GM12878 (cell line): ENCODE measurements around the gene RSBN1L. TPM values are rescaled to one million over a fixed set of nuclear protein-coding genes. Genes with fewer than 3 reads are reported as not detected.

Experiments
- ATAC-seq: fragments of 200-7000 bp; cut with Tn5 transposase; 3 replicates; pipeline ENCODE4 v1.9.1; 2020; ENCODE audit warnings: mild to moderate bottlenecking, moderate library complexity
- BruUV-seq: library from RNA; stranded (reverse); fragments of 400-500 nt; replicated peaks from 2 replicates; lab custom pipeline; 2021; lab: Mats Ljungman, UMichigan
- CTCF ChIA-PET: fragments of 300-600 bp; sonication (Branson Sonifier 250); formaldehyde crosslinking; extraction: SDS; loops from one replicate; lab custom pipeline; 2021; ENCODE audit warnings: inconsistent platforms; lab: Yijun Ruan, JAX
- POLR2A ChIA-PET: fragments of 350-600 bp; formaldehyde crosslinking; extraction: SDS; loops from one replicate; lab custom pipeline; 2021; ENCODE audit warnings: inconsistent platforms; lab: Charles Lee
- RAD21 ChIA-PET: fragments of 300-600 bp; sonication (Branson Sonifier 250); formaldehyde crosslinking; loops from one replicate; lab custom pipeline; 2023; ENCODE audit warnings: antibody characterized with exemption; ENCODE audit not compliant: unreplicated experiment; lab: Charles Lee
- SMC1A ChIA-PET: fragments of 300-600 bp; sonication (Branson Sonifier 250); formaldehyde crosslinking; loops from one replicate; lab custom pipeline; 2023; ENCODE audit not compliant: unreplicated experiment, uncharacterized antibody; lab: Charles Lee
- DNase-seq: peaks from one replicate; pipeline ENCODE4 v3.0.0-alpha.2; 2011; ENCODE audit warnings: low read depth, low spot score
- FAIRE-seq: peaks from 3 replicates; lab custom pipeline; 2011; peaks lifted over from hg19 to GRCh38; lab: Jason Lieb, UNC
- H2AFZ ChIP-seq: 2 replicates; pipeline ENCODE4 v1.6.0; 2011; ENCODE audit warnings: low read depth, low read length, control low read depth; ENCODE audit not compliant: control insufficient read depth
- H3K27ac ChIP-seq: 2 replicates; pipeline ENCODE4 v1.5.1; 2011; ENCODE audit warnings: control low read depth; ENCODE audit not compliant: control insufficient read depth, insufficient read depth
- H3K27me3 ChIP-seq, 2 experiments: replicated peaks in 1 of 2; 2 replicates each; pipeline versions ENCODE4 v1.6.0 to v1.6.1; 2011; ENCODE audit warnings: low read length in 1 of 2; ENCODE audit not compliant: control insufficient read depth in 2 of 2, insufficient read depth in 2 of 2
- H3K36me3 ChIP-seq, 2 experiments: 2 replicates each; pipeline ENCODE4 v1.5.1; 2011; ENCODE audit warnings: low read length in 1 of 2; ENCODE audit not compliant: control insufficient read depth in 2 of 2, insufficient read depth in 2 of 2
- H3K4me1 ChIP-seq: 2 replicates; pipeline ENCODE4 v1.6.1; 2011; ENCODE audit warnings: mild to moderate bottlenecking, low read length, moderate library complexity, mixed read lengths; ENCODE audit not compliant: control insufficient read depth, insufficient read depth
- H3K4me2 ChIP-seq: 2 replicates; pipeline ENCODE4 v1.6.0; 2011; ENCODE audit warnings: control low read depth; ENCODE audit not compliant: control insufficient read depth, insufficient read depth
- H3K4me3 ChIP-seq: fragments of 200-600 bp; sonication (generic); 2 replicates; pipeline ENCODE4 v1.5.1; 2016
- H3K79me2 ChIP-seq: 2 replicates; pipeline ENCODE4 v1.6.0; 2011; ENCODE audit warnings: low read length; ENCODE audit not compliant: control insufficient read depth, insufficient read depth
- H3K9ac ChIP-seq: 2 replicates; pipeline ENCODE4 v1.8.0; 2011; ENCODE audit warnings: low read length, control low read depth, mixed read lengths; ENCODE audit not compliant: control insufficient read depth, insufficient read depth
- H3K9me3 ChIP-seq: replicated peaks from 3 replicates; pipeline ENCODE4 v1.5.1; 2011; ENCODE audit warnings: mild to moderate bottlenecking, low read length; ENCODE audit not compliant: control insufficient read depth, insufficient read depth
- H4K20me1 ChIP-seq: 2 replicates; pipeline ENCODE4 v1.6.0; 2011; ENCODE audit not compliant: control insufficient read depth, insufficient read depth
- BCL11A ChIP-seq: IDR thresholded peaks from 2 replicates; pipeline ENCODE4 v1.6.1; 2011; ENCODE audit warnings: low read depth, low read length
- ESRRA ChIP-seq: IDR thresholded peaks from 2 replicates; pipeline ENCODE4 v1.6.1; 2012; ENCODE audit warnings: mild to moderate bottlenecking, low read length, improper control_type of control experiment
- EZH2 ChIP-seq: IDR thresholded peaks from 2 replicates; pipeline ENCODE4 v1.6.1; 2012; ENCODE audit warnings: low read depth, mild to moderate bottlenecking, control low read depth, inconsistent platforms, low read length, borderline replicate concordance; ENCODE audit not compliant: control insufficient read depth
- MEF2B ChIP-seq: fragments of 450-650 bp; IDR thresholded peaks from 2 replicates; pipeline ENCODE4 v1.6.1; 2018; ENCODE audit warnings: mild to moderate bottlenecking, moderate library complexity; ENCODE audit not compliant: partially characterized antibody, poor library complexity, severe bottlenecking
- NFXL1 ChIP-seq: fragments of 450-650 bp; IDR thresholded peaks from 2 replicates; pipeline ENCODE4 v1.6.1; 2017; ENCODE audit warnings: antibody characterized with exemption, mild to moderate bottlenecking, borderline replicate concordance
- NFYB ChIP-seq: IDR thresholded peaks from 2 replicates; pipeline ENCODE4 v1.6.1; 2011; ENCODE audit warnings: low read depth, mild to moderate bottlenecking, low read length, improper control_type of control experiment, moderate library complexity; ENCODE audit not compliant: insufficient read depth
- SPI1 ChIP-seq: IDR thresholded peaks from 2 replicates; pipeline ENCODE4 v1.6.1; 2011; ENCODE audit warnings: low read depth, mild to moderate bottlenecking, low read length, moderate library complexity, borderline replicate concordance; ENCODE audit not compliant: insufficient read depth
- WRNIP1 ChIP-seq: IDR thresholded peaks from 2 replicates; pipeline ENCODE4 v1.6.1; 2011; ENCODE audit warnings: low read depth, low read length, improper control_type of control experiment, borderline replicate concordance
- ZNF207 ChIP-seq: fragments of 450-650 bp; IDR thresholded peaks from 2 replicates; pipeline ENCODE4 v1.6.1; 2014; ENCODE audit warnings: antibody characterized with exemption, mild to moderate bottlenecking, borderline replicate concordance
- WGBS: methylation state at CpG from one replicate; pipeline ENCODE4 v1.1.6; 2016; ENCODE audit warnings: low lambda C conversion rate; ENCODE audit not compliant: insufficient replicate concordance, insufficient coverage; ENCODE audit errors: missing lambda C conversion rate; 5-methylcytosine and 5-hydroxymethylcytosine counted together
- in situ Hi-C: fragments of 300-500 bp; cut with MboI; formaldehyde crosslinking; loops from 9 replicates; pipeline ENCODE4 v1.14.3; 2018; ENCODE audit warnings: mixed read lengths
- intact Hi-C: fragments of 100-400 bp; cut with micrococcal nuclease; formaldehyde crosslinking; loops from one replicate; pipeline ENCODE4 v1.14.2; 2022; ENCODE audit not compliant: unreplicated experiment
- polyA plus RNA-seq, 11 experiments: library from polyadenylated mRNA; depleted of rRNA in 4 of 11; unstranded in 6 of 11; stranded (reverse) in 5 of 11; fragments of >200 nt; fragmentation: Nextera tagmentation in 4 of 11; fragmentation: Illumina TruSeq in 1 of 11; extraction: Ambion mirVana in 4 of 11; extraction: Trizol in 1 of 11; gene quantifications; 1 replicate in 1 of 11; 2 replicates in 10 of 11; pipeline versions ENCODE4 v1.2.1 to v1.2.3, GENCODE V29; 2011 to 2016; ENCODE audit warnings: inconsistent platforms in 2 of 11, missing spikeins in 2 of 11, low read depth in 1 of 11
- total RNA-seq, 4 experiments: library from RNA; depleted of rRNA in 3 of 4; stranded (reverse); fragments of >200 nt in 3 of 4; fragmentation: Illumina TruSeq in 1 of 4; extraction: Trizol in 1 of 4; gene quantifications; 2 replicates each; pipeline versions ENCODE4 v1.2.1 to v1.2.3, GENCODE V29; 2013 to 2021
- TF ChIP-seq, protein P1 (sequence below): fragments of 450-650 bp; conservative IDR thresholded peaks from 2 replicates; pipeline ENCODE4 v1.6.1; 2017; ENCODE audit warnings: mild to moderate bottlenecking, moderate library complexity
- TF ChIP-seq, protein P2 (sequence below): IDR thresholded peaks from 2 replicates; pipeline ENCODE4 v1.6.1; 2011; ENCODE audit warnings: borderline replicate concordance, low read depth, mild to moderate bottlenecking, moderate library complexity, mixed read lengths, low read length; ENCODE audit not compliant: insufficient read depth; ENCODE audit errors: extremely low read length
- TF ChIP-seq, protein P3 (sequence below): fragments of 450-650 bp; IDR thresholded peaks from 2 replicates; pipeline ENCODE4 v1.6.1; 2017; ENCODE audit warnings: borderline replicate concordance

RSBN1L gene
- total and polyA plus RNA-seq, 10 of the 15 experiments (the other 5 are each of a cell fraction or from before 2014, with no cell fraction given) = 4.5 to 23.7 (median 10.3) TPM

DNA sequence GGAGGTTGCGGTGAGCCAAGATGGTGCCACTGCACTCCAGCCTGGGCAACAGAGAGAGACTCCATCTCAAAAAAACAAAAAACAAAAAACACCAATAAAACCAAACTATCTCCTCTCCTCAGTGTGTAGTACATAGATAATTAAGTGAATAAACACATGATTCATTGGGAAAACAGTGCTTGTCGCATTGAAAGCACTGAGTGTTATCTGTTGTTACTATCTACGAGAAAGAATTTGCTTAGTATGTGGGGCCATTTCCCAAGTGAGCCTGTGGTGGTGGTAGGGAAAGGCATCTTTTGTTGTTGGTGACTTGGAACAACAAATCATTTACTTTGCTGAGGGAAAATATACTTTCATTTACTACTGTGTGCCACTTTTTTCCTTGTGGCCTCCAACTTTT is 42.6 kb downstream of the RSBN1L start:
- H3K27ac ChIP-seq = no peak overlapping the region
- no peaks in the 10 kb centered on the region for H3K4me1 ChIP-seq
- H3K36me3 ChIP-seq = peaks cover 2 to 16% of the 10 kb centered on the region in 2 experiments; a peak in 3 of 4 replicates
- H3K79me2 ChIP-seq = peaks cover 12% of the 10 kb centered on the region
- ATAC-seq (no peak), DNase-seq (no peak), FAIRE-seq (peak; percentile 18)
- H3K27me3 ChIP-seq = no peaks in the 10 kb centered on the region
- no TSS peak for BruUV-seq
- ChIA-PET RAD21 (no interaction called here), POLR2A (no interaction called here), SMC1A (no interaction called here), CTCF (interaction anchor here (1.7 kb wide), 1 partner anchor 81 kb away, joined by 7 read pairs; no protein-coding TSS in a partner anchor)
- H3K4me3 ChIP-seq = no peak overlapping the region
- H3K9ac ChIP-seq = no peak overlapping the region
- TF ChIP-seq, protein P1, sequence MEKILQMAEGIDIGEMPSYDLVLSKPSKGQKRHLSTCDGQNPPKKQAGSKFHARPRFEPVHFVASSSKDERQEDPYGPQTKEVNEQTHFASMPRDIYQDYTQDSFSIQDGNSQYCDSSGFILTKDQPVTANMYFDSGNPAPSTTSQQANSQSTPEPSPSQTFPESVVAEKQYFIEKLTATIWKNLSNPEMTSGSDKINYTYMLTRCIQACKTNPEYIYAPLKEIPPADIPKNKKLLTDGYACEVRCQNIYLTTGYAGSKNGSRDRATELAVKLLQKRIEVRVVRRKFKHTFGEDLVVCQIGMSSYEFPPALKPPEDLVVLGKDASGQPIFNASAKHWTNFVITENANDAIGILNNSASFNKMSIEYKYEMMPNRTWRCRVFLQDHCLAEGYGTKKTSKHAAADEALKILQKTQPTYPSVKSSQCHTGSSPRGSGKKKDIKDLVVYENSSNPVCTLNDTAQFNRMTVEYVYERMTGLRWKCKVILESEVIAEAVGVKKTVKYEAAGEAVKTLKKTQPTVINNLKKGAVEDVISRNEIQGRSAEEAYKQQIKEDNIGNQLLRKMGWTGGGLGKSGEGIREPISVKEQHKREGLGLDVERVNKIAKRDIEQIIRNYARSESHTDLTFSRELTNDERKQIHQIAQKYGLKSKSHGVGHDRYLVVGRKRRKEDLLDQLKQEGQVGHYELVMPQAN = no peak
- TF ChIP-seq ZNF207 = no peak
- no peak for TF ChIP-seq MEF2B
- no peak for TF ChIP-seq NFYB
- no peak for TF ChIP-seq EZH2
- TF ChIP-seq, protein P2, sequence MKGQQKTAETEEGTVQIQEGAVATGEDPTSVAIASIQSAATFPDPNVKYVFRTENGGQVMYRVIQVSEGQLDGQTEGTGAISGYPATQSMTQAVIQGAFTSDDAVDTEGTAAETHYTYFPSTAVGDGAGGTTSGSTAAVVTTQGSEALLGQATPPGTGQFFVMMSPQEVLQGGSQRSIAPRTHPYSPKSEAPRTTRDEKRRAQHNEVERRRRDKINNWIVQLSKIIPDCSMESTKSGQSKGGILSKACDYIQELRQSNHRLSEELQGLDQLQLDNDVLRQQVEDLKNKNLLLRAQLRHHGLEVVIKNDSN = no peak
- TF ChIP-seq SPI1 = no peak
- no peak for TF ChIP-seq ESRRA
- TF ChIP-seq WRNIP1 = no peak
- TF ChIP-seq, protein P3, sequence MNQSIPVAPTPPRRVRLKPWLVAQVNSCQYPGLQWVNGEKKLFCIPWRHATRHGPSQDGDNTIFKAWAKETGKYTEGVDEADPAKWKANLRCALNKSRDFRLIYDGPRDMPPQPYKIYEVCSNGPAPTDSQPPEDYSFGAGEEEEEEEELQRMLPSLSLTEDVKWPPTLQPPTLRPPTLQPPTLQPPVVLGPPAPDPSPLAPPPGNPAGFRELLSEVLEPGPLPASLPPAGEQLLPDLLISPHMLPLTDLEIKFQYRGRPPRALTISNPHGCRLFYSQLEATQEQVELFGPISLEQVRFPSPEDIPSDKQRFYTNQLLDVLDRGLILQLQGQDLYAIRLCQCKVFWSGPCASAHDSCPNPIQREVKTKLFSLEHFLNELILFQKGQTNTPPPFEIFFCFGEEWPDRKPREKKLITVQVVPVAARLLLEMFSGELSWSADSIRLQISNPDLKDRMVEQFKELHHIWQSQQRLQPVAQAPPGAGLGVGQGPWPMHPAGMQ = no peak
- TF ChIP-seq BCL11A = no peak
- TF ChIP-seq NFXL1 = no peak
- H3K9me3 ChIP-seq = no peaks in the 10 kb centered on the region
- H3K4me2 ChIP-seq = no peak overlapping the region
- intact Hi-C loops = no loop called here
- no peak overlapping the region for H2AFZ ChIP-seq
- in situ Hi-C loops = no loop called here
- no peaks in the 10 kb centered on the region for H4K20me1 ChIP-seq
- 98% methylated on average over 3 of the region's 3 CpGs for WGBS
